ENCODE results near the gene NLRP10.

NLRP10 gene

GRCh38 chr11:7981619-7982157 is 16.4 kb upstream of the NLRP10 start:
- no peak for DNase-seq
- in situ Hi-C loops (cut with HindIII; ENCODE audit: low pct_ligation_motif_present, low pct_unique_long_range_greater_than_20kb, low sequenced_read_pairs) = no loop called here

GRCh38 chr11:7977232-7977917 is 12.1 kb upstream of the NLRP10 start:
- peak; percentile 13 for DNase-seq

GRCh38 chr11:7974668-7975067 is 9.4 kb upstream of the NLRP10 start:
- no peak for DNase-seq
- in situ Hi-C loops (cut with HindIII; ENCODE audit: low pct_ligation_motif_present, low pct_unique_long_range_greater_than_20kb, low sequenced_read_pairs) = no loop called here

More at GRCh38 chr11:7977232-7977917, 12.1 kb upstream of the NLRP10 start:
- in situ Hi-C loops (cut with HindIII; ENCODE audit: low pct_ligation_motif_present, low pct_unique_long_range_greater_than_20kb, low sequenced_read_pairs) = no loop called here

GRCh38 chr11:7973011-7973410 is 7.8 kb upstream of the NLRP10 start:
- in situ Hi-C loops (cut with HindIII; ENCODE audit: low pct_ligation_motif_present, low pct_unique_long_range_greater_than_20kb, low sequenced_read_pairs) = no loop called here
- no peak for DNase-seq

GRCh38 chr11:7971846-7972245 is 6.6 kb upstream of the NLRP10 start:
- in situ Hi-C loops (cut with HindIII; ENCODE audit: low pct_ligation_motif_present, low pct_unique_long_range_greater_than_20kb, low sequenced_read_pairs) = no loop called here
- no peak for DNase-seq

- DNase-seq = no peak
- in situ Hi-C loops (cut with HindIII; ENCODE audit: low pct_ligation_motif_present, low pct_unique_long_range_greater_than_20kb, low sequenced_read_pairs) = no loop called here
Observed at GRCh38 chr11:7969756-7970646, 4.8 kb upstream of the NLRP10 start.

GRCh38 chr11:7968686-7969085 is 3.4 kb upstream of the NLRP10 start:
- no peak for DNase-seq
- in situ Hi-C loops (cut with HindIII; ENCODE audit: low pct_ligation_motif_present, low pct_unique_long_range_greater_than_20kb, low sequenced_read_pairs) = no loop called here

GRCh38 chr11:7967826-7968225 is 2.6 kb upstream of the NLRP10 start:
- in situ Hi-C loops (cut with HindIII; ENCODE audit: low pct_ligation_motif_present, low pct_unique_long_range_greater_than_20kb, low sequenced_read_pairs) = no loop called here
- no peak for DNase-seq

GRCh38 chr11:7967097-7967496 is 1.9 kb upstream of the NLRP10 start:
- in situ Hi-C loops (cut with HindIII; ENCODE audit: low pct_ligation_motif_present, low pct_unique_long_range_greater_than_20kb, low sequenced_read_pairs) = no loop called here
- no peak for DNase-seq

GRCh38 chr11:7964873-7965272 is 374 bp downstream of the NLRP10 start:
- in situ Hi-C loops (cut with HindIII; ENCODE audit: low pct_ligation_motif_present, low pct_unique_long_range_greater_than_20kb, low sequenced_read_pairs) = no loop called here
- DNase-seq = no peak

- in situ Hi-C loops (cut with HindIII; ENCODE audit: low pct_ligation_motif_present, low pct_unique_long_range_greater_than_20kb, low sequenced_read_pairs) = no loop called here
Observed at GRCh38 chr11:7964261-7964660, 986 bp downstream of the NLRP10 start.

GRCh38 chr11:7955191-7955590 is 10.1 kb downstream of the NLRP10 start:
- in situ Hi-C loops (cut with HindIII; ENCODE audit: low pct_ligation_motif_present, low pct_unique_long_range_greater_than_20kb, low sequenced_read_pairs) = no loop called here
- no peak for DNase-seq

More at GRCh38 chr11:7964261-7964660, 986 bp downstream of the NLRP10 start:
- no peak for DNase-seq

GRCh38 chr11:7949934-7950333 is 15.3 kb downstream of the NLRP10 start:
- no peak for DNase-seq
- in situ Hi-C loops (cut with HindIII; ENCODE audit: low pct_ligation_motif_present, low pct_unique_long_range_greater_than_20kb, low sequenced_read_pairs) = no loop called here

GRCh38 chr11:7944123-7944522 is 21.1 kb downstream of the NLRP10 start:
- no peak for DNase-seq
- in situ Hi-C loops (cut with HindIII; ENCODE audit: low pct_ligation_motif_present, low pct_unique_long_range_greater_than_20kb, low sequenced_read_pairs) = no loop called here

- in situ Hi-C loops (cut with HindIII; ENCODE audit: low pct_ligation_motif_present, low pct_unique_long_range_greater_than_20kb, low sequenced_read_pairs) = no loop called here
Observed at GRCh38 chr11:7941608-7942007, 23.6 kb downstream of the NLRP10 start, which contains the start of gene OR10A3. TSS of gene OR10A3 (minus strand) at chr11:7941708. CDS start at chr11:7939520, 2,188 bp downstream.

GRCh38 chr11:7941146-7941545 is 24.1 kb downstream of the NLRP10 start:
- in situ Hi-C loops (cut with HindIII; ENCODE audit: low pct_ligation_motif_present, low pct_unique_long_range_greater_than_20kb, low sequenced_read_pairs) = no loop called here
- no peak for DNase-seq

More at GRCh38 chr11:7941608-7942007, 23.6 kb downstream of the NLRP10 start, which contains the start of gene OR10A3:
- no peak for DNase-seq

GRCh38 chr11:7936615-7937014 is 28.6 kb downstream of the NLRP10 start:
- DNase-seq = no peak
- in situ Hi-C loops (cut with HindIII; ENCODE audit: low pct_ligation_motif_present, low pct_unique_long_range_greater_than_20kb, low sequenced_read_pairs) = no loop called here

- DNase-seq = no peak
- in situ Hi-C loops (cut with HindIII; ENCODE audit: low pct_ligation_motif_present, low pct_unique_long_range_greater_than_20kb, low sequenced_read_pairs) = no loop called here
Observed at GRCh38 chr11:7931168-7931567, 34.1 kb downstream of the NLRP10 start, which contains the start of gene OR10A6. TSS of gene OR10A6 (minus strand) at chr11:7931268. CDS start at chr11:7928662, 2,606 bp downstream.

- in situ Hi-C loops (cut with HindIII; ENCODE audit: low pct_ligation_motif_present, low pct_unique_long_range_greater_than_20kb, low sequenced_read_pairs) = no loop called here
- DNase-seq = no peak
Observed at GRCh38 chr11:7927635-7928034, 37.6 kb downstream of the NLRP10 start.
